HepG2 (cell line): ENCODE measurements around the gene C1QTNF12. TPM values are rescaled to one million over a fixed set of nuclear protein-coding genes. Genes with fewer than 3 reads are reported as not detected.

Source experiments
- ATAC-seq: fragments of 200-7000 bp; cut with Tn5 transposase; 3 replicates; pipeline ENCODE4 v1.9.1; 2020; ENCODE audit warnings: mild to moderate bottlenecking, moderate library complexity
- BruUV-seq: library from RNA; stranded (reverse); fragments of 400-500 nt; replicated peaks from 2 replicates; lab custom pipeline; 2021; lab: Mats Ljungman, UMichigan
- CTCF ChIA-PET: fragments of 300-600 bp; formaldehyde crosslinking; extraction: SDS; loops from one replicate; lab custom pipeline; 2021; ENCODE audit warnings: low total read pairs, inconsistent platforms, low intra/inter-chr PET ratio; lab: Yijun Ruan, JAX
- POLR2A ChIA-PET: fragments of 350-600 bp; sonication (Branson Sonifier 250); formaldehyde crosslinking; loops from one replicate; lab custom pipeline; 2020; ENCODE audit warnings: antibody characterized with exemption, inconsistent platforms; lab: Yijun Ruan, JAX
- DNase-seq: peaks from one replicate; pipeline ENCODE4 v3.0.0-alpha.2; 2015; ENCODE audit warnings: low spot score
- FAIRE-seq: peaks from 3 replicates; lab custom pipeline; 2011; peaks lifted over from hg19 to GRCh38; lab: Jason Lieb, UNC
- H2AFZ ChIP-seq: one replicate; pipeline ENCODE4 v1.6.1; 2011; ENCODE audit warnings: low read length, inconsistent platforms
- H3K27ac ChIP-seq: fragments of 300-600 bp; 3 replicates; pipeline ENCODE4 v1.8.0; 2011; ENCODE audit warnings: mixed run types, mild to moderate bottlenecking, mixed read lengths, low read length, inconsistent platforms; ENCODE audit not compliant: insufficient read depth; ENCODE audit errors: extremely low read length
- H3K27me3 ChIP-seq, 2 experiments: fragments of 200-600 bp in 1 of 2; 2 replicates in 1 of 2; 3 replicates in 1 of 2; pipeline versions ENCODE4 v1.6.0 to v1.8.0; 2011; ENCODE audit warnings: low read length in 2 of 2, mild to moderate bottlenecking in 2 of 2, moderate library complexity in 2 of 2, inconsistent platforms in 1 of 2; ENCODE audit not compliant: insufficient read depth in 2 of 2, control insufficient read depth in 1 of 2
- H3K36me3 ChIP-seq, 2 experiments: fragments of 200-600 bp in 1 of 2; replicated peaks in 1 of 2; 2 replicates in 1 of 2; 3 replicates in 1 of 2; pipeline versions ENCODE4 v1.5.1 to v1.8.0; 2011; ENCODE audit warnings: low read length in 2 of 2, inconsistent platforms in 1 of 2; ENCODE audit not compliant: insufficient read depth in 2 of 2, control insufficient read depth in 1 of 2
- H3K4me1 ChIP-seq: 2 replicates; pipeline ENCODE4 v1.5.1; 2012; ENCODE audit warnings: low read length, inconsistent platforms; ENCODE audit not compliant: insufficient read depth
- H3K4me2 ChIP-seq: 2 replicates; pipeline ENCODE4 v1.6.0; 2011; ENCODE audit warnings: low read depth, low read length, inconsistent platforms
- H3K4me3 ChIP-seq, 3 experiments: fragments of 200-600 bp in 1 of 3; sonication (generic), shearing (Covaris generic) in 1 of 3; replicated peaks in 1 of 3; 2 replicates each; pipeline ENCODE4 v1.5.1; 2011 to 2016; ENCODE audit warnings: low read length in 3 of 3, inconsistent platforms in 2 of 3, low read depth in 2 of 3, mild to moderate bottlenecking in 2 of 3, control low read depth in 1 of 3, mixed read lengths in 1 of 3; ENCODE audit not compliant: insufficient read depth in 1 of 3
- H3K79me2 ChIP-seq: one replicate; pipeline ENCODE4 v1.6.1; 2011; ENCODE audit warnings: low read length, inconsistent platforms; ENCODE audit not compliant: insufficient read depth
- H3K9ac ChIP-seq: 2 replicates; pipeline ENCODE4 v1.6.0; 2011; ENCODE audit warnings: mild to moderate bottlenecking, low read depth, low read length, inconsistent platforms; ENCODE audit not compliant: insufficient read depth
- H3K9me3 ChIP-seq: 2 replicates; pipeline ENCODE4 v1.5.1; 2012; ENCODE audit warnings: mild to moderate bottlenecking, low read length
- H4K20me1 ChIP-seq: 2 replicates; pipeline ENCODE4 v1.6.0; 2011; ENCODE audit warnings: inconsistent platforms, mild to moderate bottlenecking, low read length, moderate library complexity; ENCODE audit not compliant: insufficient read depth
- ELF4 ChIP-seq: sonication (generic); formaldehyde crosslinking; IDR thresholded peaks from 2 replicates; pipeline ENCODE4 v1.5.0; 2020; ENCODE audit warnings: missing genetic modification reagents, mild to moderate bottlenecking, moderate library complexity, borderline replicate concordance
- FOXO4 ChIP-seq: sonication (generic); formaldehyde crosslinking; conservative IDR thresholded peaks from 2 replicates; pipeline ENCODE4 v1.8.1; 2023; ENCODE audit warnings: missing genetic modification reagents
- PHF5A ChIP-seq: IDR thresholded peaks from one replicate; pipeline ENCODE4 v1.6.1; 2018; ENCODE audit warnings: low read depth, missing genetic modification reagents; ENCODE audit not compliant: unreplicated experiment
- SRSF1 ChIP-seq: fragments of 200-400 bp; formaldehyde crosslinking; optimal IDR thresholded peaks from 2 replicates; pipeline ENCODE3; 2017; ENCODE audit warnings: mild to moderate bottlenecking, low read depth, low read length, moderate library complexity
- WGBS: methylation state at CpG from one replicate; pipeline ENCODE4 v1.1.6; 2017; ENCODE audit warnings: low lambda C conversion rate; 5-methylcytosine and 5-hydroxymethylcytosine counted together
- in situ Hi-C: cut with HindIII; loops from 2 replicates; pipeline ENCODE4 v1.10.0; 2017; ENCODE audit warnings: low pct_unique_long_range_greater_than_20kb; ENCODE audit not compliant: extremely low pct_ligation_motif_present
- intact Hi-C: fragments of 100-400 bp; cut with micrococcal nuclease; formaldehyde crosslinking; loops from one replicate; pipeline ENCODE4 v1.10.0; 2022; ENCODE audit not compliant: unreplicated experiment
- polyA plus RNA-seq, 8 experiments: library from polyadenylated mRNA; depleted of rRNA in 3 of 8; stranded (reverse) in 7 of 8; unstranded in 1 of 8; fragments of >200 nt; fragmentation: Illumina TruSeq in 4 of 8; extraction: Trizol in 4 of 8; gene quantifications; 2 replicates each; pipeline versions ENCODE4 v1.2.1 to v1.2.3, GENCODE V29; 2011 to 2016; ENCODE audit warnings: low read depth in 4 of 8, missing spikeins in 1 of 8, mixed read lengths in 1 of 8; ENCODE audit not compliant: insufficient read depth in 1 of 8
- total RNA-seq, 5 experiments: library from RNA; depleted of rRNA; stranded (reverse); fragments of >200 nt; fragmentation: Illumina TruSeq; extraction: Trizol; gene quantifications; 2 replicates each; pipeline ENCODE4 v1.2.3, GENCODE V29; 2016; ENCODE audit warnings: low read depth in 1 of 5

Gene C1QTNF12
- total and polyA plus RNA-seq, 2 of the 13 experiments (the other 11 are each of a cell fraction or from before 2014, with no cell fraction given) = 0.18 to 0.64 TPM

GRCh38 chr1:1241588-1242219 is 4.8 kb downstream of the C1QTNF12 start:
- H3K4me1 ChIP-seq = peaks cover 52% of the 10 kb centered on the region

More at GRCh38 chr1:1241588-1242219, 4.8 kb downstream of the C1QTNF12 start:
- no peaks in the 10 kb centered on the region; a peak in 1 of 5 replicates for H3K27me3 ChIP-seq
- H3K9ac ChIP-seq = no peak overlapping the region
- H3K4me3 ChIP-seq = no peak overlapping the region; a peak in 1 of 6 replicates
- no peaks in the 10 kb centered on the region for H3K9me3 ChIP-seq
- H3K79me2 ChIP-seq = no peaks in the 10 kb centered on the region
- no peak overlapping the region for H3K27ac ChIP-seq
- peak overlapping the region; percentile 80; the same call in 1 of the 2 replicates for H3K4me2 ChIP-seq
- FAIRE-seq (no peak), ATAC-seq (no peak), DNase-seq (no peak)
- H3K36me3 ChIP-seq = no peaks in the 10 kb centered on the region
- intact Hi-C loops = no loop called here
- CTCF ChIA-PET = no interaction called here
- no peak overlapping the region for H2AFZ ChIP-seq
- no peaks in the 10 kb centered on the region for H4K20me1 ChIP-seq
- POLR2A ChIA-PET = no interaction called here
- BruUV-seq = no TSS peak
- in situ Hi-C loops = no loop called here
- 81% methylated on average over 9 of the region's 26 CpGs for WGBS
- TF ChIP-seq FOXO4 (CRISPR knock-in tag) (0 out of 2 replicates have a peak, but pooled peaks have one; percentile 7), SRSF1 (peak; percentile 19), PHF5A (CRISPR knock-in tag) (no peak), ELF4 (CRISPR knock-in tag) (no peak)
